GM19035 (cell line): ENCODE data around the gene LRMDA.
A peak's percentile ranks its signal among the peaks of the same experiment; 100 is the strongest.

ENCODE experiments used
- ATAC-seq: cut with Tn5 transposase; IDR thresholded peaks from one replicate; pipeline ENCODE4 v1.9.1; 2021; ENCODE audit not compliant: unreplicated experiment

Gene LRMDA

GRCh38 chr10:76303682-76304316 is 872.4 kb downstream of the LRMDA start:
- ATAC-seq = no peak

- ATAC-seq = no peak
Observed at GRCh38 chr10:76305930-76306615, 874.6 kb downstream of the LRMDA start.

- ATAC-seq = no peak
Observed at GRCh38 chr10:76306856-76307255, 875.4 kb downstream of the LRMDA start.

- ATAC-seq = no peak
Observed at GRCh38 chr10:76309070-76309469, 877.6 kb downstream of the LRMDA start.

GRCh38 chr10:76309741-76310587 is 878.5 kb downstream of the LRMDA start:
- no peak for ATAC-seq

GRCh38 chr10:76310588-76311080 is 879.2 kb downstream of the LRMDA start:
- no peak for ATAC-seq

- peak; percentile 70 for ATAC-seq
Observed at GRCh38 chr10:76311752-76312636, 880.6 kb downstream of the LRMDA start.

- ATAC-seq = no peak
Observed at GRCh38 chr10:76315240-76315639, 883.8 kb downstream of the LRMDA start.

GRCh38 chr10:76316234-76316633 is 884.8 kb downstream of the LRMDA start:
- ATAC-seq = no peak

GRCh38 chr10:76317078-76317477 is 885.7 kb downstream of the LRMDA start:
- ATAC-seq = no peak

GRCh38 chr10:76318211-76318610 is 886.8 kb downstream of the LRMDA start:
- ATAC-seq = no peak

- ATAC-seq = no peak
Observed at GRCh38 chr10:76319661-76320060, 888.2 kb downstream of the LRMDA start.

- ATAC-seq = no peak
Observed at GRCh38 chr10:76324283-76324682, 892.9 kb downstream of the LRMDA start.

- ATAC-seq = no peak
Observed at GRCh38 chr10:76327441-76327840, 896.0 kb downstream of the LRMDA start.

GRCh38 chr10:76328348-76328747 is 896.9 kb downstream of the LRMDA start:
- ATAC-seq = no peak

- ATAC-seq = no peak
Observed at GRCh38 chr10:76329891-76330575, 898.6 kb downstream of the LRMDA start.

- no peak for ATAC-seq
Observed at GRCh38 chr10:76331742-76332141, 900.3 kb downstream of the LRMDA start.

GRCh38 chr10:76333326-76333725 is 901.9 kb downstream of the LRMDA start:
- ATAC-seq = no peak

GRCh38 chr10:76333796-76334195 is 902.4 kb downstream of the LRMDA start:
- ATAC-seq = no peak

GRCh38 chr10:76334255-76334654 is 902.8 kb downstream of the LRMDA start:
- ATAC-seq = no peak
